Measurements from ENCODE around the gene PGAP6.
A peak's percentile ranks its signal among the peaks of the same experiment; 100 is the strongest.
"Not testable (repeated sequence)": the region's sequence is repeated elsewhere in the genome, so short reads cannot be mapped to it uniquely, and the experiment has no call there.

PGAP6 gene

DNA sequence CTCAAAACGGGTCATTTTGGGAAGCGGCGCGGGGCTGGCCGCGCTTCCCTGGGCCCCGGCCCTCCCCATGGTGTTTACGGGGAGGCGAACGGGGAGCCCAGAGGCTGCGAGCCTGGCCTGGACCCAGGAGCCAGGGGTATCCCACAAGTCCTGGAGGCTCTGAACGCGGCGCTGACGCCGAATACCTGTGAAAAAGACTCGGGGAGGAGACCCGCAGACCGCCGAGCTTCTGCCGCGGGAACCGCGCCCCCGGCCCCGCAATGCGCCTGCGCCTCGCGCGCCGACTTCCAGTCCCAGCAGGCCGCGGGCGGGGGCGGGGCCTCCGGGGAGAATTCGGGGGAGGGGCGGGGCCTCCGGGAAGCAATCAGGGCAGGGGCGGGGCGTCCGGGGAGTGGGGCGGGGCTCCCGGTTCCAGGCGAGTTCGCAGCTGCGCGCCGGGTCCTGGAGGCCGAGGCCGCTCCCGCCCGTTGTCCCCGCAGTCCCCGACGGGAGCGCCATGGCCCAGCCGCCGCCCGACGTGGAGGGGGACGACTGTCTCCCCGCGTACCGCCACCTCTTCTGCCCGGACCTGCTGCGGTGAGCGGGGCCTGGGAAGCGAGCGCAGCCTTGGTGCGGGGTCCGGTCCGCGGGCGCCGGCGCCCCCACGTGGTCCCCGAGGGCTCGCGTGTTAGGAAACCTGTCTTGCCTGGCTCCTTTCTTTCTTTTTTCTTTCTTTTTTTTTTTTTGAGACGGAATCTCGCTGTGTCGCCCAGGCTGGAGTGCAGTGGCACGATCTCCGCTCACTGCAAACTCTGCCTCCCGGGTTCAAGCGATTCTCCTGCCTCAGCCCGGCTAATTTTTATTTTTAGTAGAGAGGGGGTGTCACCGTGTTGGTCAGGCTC is 19.9 kb upstream of the PGAP6 start, which contains the start of gene DECR2:
DECR2 (plus strand) TSS at position 418 of the 881 bp plus-strand sequence; CDS start at position 497, 79 bp downstream.
- DNase-seq (ENCODE audit: low read depth, low spot score), result peak; percentile 57

DNA sequence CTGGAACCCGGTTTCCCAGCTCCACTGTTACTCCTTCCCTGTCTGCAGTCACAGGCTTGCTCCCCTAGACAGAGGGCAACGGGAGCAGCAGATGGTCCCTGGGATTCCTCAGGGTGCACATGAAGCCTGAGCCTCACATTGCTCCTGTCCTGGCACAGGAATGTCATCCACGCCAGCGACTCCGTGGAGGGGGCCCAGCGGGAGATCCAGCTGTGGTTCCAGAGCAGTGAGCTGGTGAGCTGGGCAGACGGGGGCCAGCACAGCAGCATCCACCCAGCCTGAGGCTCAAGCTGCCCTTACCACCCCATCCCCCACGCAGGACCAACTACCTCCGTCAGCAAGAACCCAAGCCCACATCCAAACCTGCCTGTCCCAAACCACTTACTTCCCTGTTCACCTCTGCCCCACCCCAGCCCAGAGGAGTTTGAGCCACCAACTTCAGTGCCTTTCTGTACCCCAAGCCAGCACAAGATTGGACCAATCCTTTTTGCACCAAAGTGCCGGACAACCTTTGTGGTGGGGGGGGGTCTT is 18.3 kb upstream of the PGAP6 start:
- DNase-seq (ENCODE audit: low read depth, low spot score), result no peak

DNA sequence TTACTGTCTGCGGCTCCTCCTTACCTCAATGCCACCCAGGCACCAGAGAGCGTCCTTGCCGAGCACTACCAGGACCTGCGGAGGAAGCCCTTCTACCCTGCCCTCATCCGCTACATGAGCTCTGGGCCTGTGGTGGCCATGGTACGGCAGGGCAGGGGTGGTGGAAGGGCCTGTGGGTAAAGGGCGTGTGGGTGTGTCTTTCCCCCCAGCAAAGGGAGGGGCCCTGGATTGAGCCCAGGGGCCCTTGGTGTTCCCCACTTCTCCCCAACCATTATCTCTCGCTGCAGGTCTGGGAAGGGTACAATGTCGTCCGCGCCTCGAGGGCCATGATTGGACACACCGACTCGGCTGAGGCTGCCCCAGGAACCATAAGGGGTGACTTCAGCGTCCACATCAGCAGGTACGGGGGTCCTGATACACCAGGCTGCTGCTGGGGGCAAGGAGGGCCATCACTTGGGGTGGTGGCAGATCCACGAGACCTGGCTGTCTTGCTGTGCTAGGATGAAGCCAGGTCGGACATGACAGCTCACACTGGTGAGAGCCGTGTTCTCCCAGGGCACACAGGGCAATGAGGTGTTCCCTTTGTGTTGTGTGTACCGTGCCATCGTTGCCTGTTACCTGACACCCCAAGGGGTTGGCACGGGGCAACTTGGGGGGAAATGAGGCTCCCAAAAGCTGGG is 17.7 kb upstream of the PGAP6 start:
- no peak for DNase-seq (ENCODE audit: low read depth, low spot score)

GRCh38 chr16:398561-399339 is 17.0 kb upstream of the PGAP6 start:
- DNase-seq (ENCODE audit: low read depth, low spot score), result no peak

DNA sequence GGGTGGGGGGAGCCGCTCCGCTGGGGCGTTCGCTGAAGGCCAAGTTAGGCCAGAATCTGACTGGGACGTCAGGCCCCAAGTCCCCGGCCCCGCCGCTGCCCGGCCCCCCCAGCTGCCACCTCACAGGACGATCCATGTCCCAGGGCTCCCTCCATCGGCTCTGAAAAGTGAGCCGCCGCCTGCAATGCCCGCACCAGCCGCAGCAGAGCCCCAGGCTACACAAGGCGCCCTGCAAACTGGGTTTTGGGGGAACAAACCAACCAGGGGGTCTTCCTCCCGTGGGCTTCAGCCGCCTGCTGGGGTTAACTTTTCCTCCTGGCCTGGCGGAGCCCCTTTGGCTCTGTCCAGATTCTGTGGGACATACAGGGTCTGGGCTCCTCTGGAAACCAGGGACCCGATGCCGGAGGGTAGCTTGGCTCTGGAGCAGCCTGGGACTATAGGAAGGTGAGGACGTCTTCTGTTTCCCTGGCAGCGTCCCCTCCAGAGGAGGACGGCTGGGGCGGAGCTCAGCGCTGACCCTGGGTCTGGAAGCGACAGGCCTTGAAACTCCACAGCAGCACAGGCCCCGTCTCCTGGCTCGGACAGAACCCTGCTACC is 16.1 kb upstream of the PGAP6 start:
- no peak for DNase-seq (ENCODE audit: low read depth, low spot score)

- DNase-seq (ENCODE audit: low read depth, low spot score), result no peak
Measured at GRCh38 chr16:397135-397661, 15.4 kb upstream of the PGAP6 start, which contains the start of gene NME4. NME4 (plus strand) TSS chr16:397199; CDS start chr16:397223, 24 bp downstream.

GRCh38 chr16:396605-397004 is 14.8 kb upstream of the PGAP6 start:
- no peak for DNase-seq (ENCODE audit: low read depth, low spot score)

DNA sequence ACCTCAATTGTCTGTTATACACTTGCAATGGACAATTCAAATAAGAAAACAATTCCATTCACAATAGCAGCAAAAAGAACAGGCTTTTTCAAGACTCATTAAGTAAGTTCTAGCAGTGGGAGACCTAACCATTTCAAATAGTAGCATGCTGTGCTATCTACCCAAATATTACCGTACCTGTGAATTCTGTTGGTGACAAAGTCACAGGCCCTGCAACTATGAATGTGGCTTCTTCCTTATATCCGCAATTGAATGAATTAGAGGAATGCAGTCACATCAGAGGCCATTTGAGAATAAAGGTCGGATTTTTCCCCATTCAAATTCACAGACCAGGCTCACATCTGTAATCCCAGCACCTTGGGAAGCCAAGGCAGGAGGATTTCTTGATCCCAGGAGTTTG is 14.4 kb upstream of the PGAP6 start:
- no peak for DNase-seq (ENCODE audit: low read depth, low spot score)

- no peak for DNase-seq (ENCODE audit: low read depth, low spot score)
Measured at GRCh38 chr16:392450-393030, 10.8 kb upstream of the PGAP6 start.

- no peak for DNase-seq (ENCODE audit: low read depth, low spot score)
Measured at GRCh38 chr16:391885-392335, 10.1 kb upstream of the PGAP6 start.

DNA sequence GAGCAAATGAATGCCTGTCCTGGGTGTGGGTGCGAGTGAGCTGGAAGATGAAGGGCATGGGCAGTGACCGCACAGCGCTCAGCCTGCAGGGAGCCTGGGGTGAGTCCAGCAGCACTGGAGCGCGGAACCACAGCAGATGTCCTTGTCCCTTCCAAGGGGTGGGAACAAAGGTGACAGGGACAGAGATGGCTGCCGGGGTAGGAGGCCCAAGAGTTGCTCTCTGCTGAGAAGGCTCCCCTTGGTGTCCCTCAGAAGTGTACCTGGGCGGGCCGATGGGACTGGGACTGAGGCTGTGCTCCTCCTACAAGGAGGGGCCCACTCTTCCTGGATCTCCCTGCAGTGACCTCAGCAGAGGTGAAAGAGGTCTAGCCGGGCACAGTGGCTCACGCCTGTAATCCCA is 7.6 kb upstream of the PGAP6 start:
- DNase-seq (ENCODE audit: low read depth, low spot score), result no peak

GRCh38 chr16:387761-388666 is 6.2 kb upstream of the PGAP6 start:
- DNase-seq (ENCODE audit: low read depth, low spot score), result not testable (repeated sequence)

- DNase-seq (ENCODE audit: low read depth, low spot score), result no peak
Measured at GRCh38 chr16:386641-387156, 4.9 kb upstream of the PGAP6 start.

DNA sequence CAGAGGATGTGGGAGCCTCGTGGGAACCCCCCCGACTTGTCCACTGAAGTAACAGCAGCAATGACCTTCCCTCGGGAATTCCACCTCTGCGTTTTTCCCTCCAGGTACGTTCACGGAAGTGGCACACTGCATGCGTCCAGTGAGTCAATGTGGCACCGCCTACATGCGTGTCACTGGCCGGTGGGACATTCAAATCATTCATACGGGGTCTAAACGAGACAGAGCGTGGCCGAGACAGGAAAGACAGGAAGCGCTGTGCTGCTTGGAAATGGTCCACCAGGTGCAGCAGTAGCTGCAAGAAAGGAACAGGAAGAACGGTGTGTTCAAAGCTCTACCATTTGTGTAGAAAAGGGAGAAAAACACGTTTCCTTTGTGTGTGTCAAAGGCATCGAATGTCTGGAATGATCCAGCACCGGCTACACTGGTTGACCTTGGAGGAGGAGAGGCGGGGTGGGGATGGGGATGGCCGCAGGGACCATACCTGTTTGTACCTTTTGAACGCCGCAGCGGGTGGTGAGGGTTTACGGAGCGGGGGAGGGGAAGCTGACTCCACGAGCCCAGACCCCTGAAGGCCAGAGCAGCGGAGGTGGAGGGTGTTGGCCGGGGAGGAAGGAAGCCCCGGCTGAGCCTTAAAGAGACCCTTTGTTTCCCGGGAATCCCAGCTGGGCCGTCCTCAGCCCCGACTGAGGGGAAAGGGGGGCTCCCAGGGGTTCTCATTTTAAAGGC is 1.7 kb upstream of the PGAP6 start:
- DNase-seq (ENCODE audit: low read depth, low spot score), result no peak

- DNase-seq (ENCODE audit: low read depth, low spot score), result no peak
Measured at GRCh38 chr16:381012-381788, 578 bp downstream of the PGAP6 start.

- DNase-seq (ENCODE audit: low read depth, low spot score), result no peak
Measured at GRCh38 chr16:380762-381011, 1.1 kb downstream of the PGAP6 start.

DNA sequence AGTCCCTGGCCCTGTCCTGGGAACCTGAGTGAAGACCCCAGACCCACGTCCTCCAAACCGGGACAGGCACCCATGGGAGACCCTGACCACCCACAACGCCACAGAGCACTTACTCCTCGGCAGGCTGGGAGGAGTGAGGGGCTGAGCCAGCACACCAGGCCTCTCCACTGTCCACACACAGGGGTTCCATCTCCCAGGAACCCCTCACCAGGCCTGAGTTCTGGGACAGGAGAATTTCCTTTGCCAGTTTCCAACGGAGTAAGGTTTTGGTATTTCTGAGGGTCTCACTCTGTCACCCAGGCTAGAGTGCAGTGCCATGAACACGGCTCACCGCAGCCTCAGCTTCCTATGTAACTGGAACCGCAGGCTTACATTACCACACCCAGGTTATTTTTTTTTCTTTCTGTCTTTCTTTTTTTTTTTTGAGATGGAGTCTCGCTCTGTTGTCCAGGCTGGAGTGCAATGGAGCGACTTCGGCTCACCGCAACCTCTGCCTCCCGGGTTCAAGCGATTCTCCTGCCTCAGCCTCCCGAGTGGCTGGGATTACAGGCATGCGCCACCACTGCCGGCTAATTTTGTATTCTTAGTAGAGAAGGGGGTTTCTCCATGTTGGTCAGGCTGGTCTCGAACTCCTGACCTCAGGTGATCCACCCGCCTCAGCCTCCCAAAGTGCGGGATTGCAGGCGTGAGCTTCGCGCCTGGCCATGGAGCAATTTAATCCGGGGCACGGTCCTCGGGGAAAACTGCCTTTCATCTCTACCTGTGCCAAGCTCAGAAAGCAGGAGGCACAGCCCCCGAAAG is 1.6 kb downstream of the PGAP6 start:
- no peak for DNase-seq (ENCODE audit: low read depth, low spot score)
